ENCODE results near the gene CTSS. TPM values are rescaled to one million over a fixed set of nuclear protein-coding genes. Genes with fewer than 3 reads are reported as not detected.

The CTSS gene
- polyA plus RNA-seq, 1 donor from 2014 or later, result 3.2 TPM

- Histone ChIP-seq H3K27ac (ENCODE audit: low read length) (no peak overlapping the region), H3K9me2 (ENCODE audit: insufficient read depth, low read length) (no peaks in the 10 kb centered on the region), H3K4me3 (ENCODE audit: low read length) (no peak overlapping the region), H3K9me3 (ENCODE audit: low read length) (no peaks in the 10 kb centered on the region), H3K36me3 (ENCODE audit: insufficient read depth, low read length) (no peaks in the 10 kb centered on the region), H2AFZ (ENCODE audit: low read depth, low read length) (no peak overlapping the region), H3K4me2 (ENCODE audit: low read length) (no peak overlapping the region), H3K9ac (ENCODE audit: low read length) (no peak overlapping the region), H3F3A (ENCODE audit: insufficient read depth, low read length, poor library complexity, severe bottlenecking) (no peaks in the 10 kb centered on the region), H4K20me1 (ENCODE audit: insufficient read depth) (no peaks in the 10 kb centered on the region), H3K27me3 (ENCODE audit: insufficient read depth, low read depth, low read length) (no peaks in the 10 kb centered on the region), H3K79me2 (replicated peaks; ENCODE audit: insufficient read depth, low read length) (no peaks in the 10 kb centered on the region)
- TF ChIP-seq EP300 (conservative IDR thresholded peaks at IDR 0.05; ENCODE audit: poor library complexity, severe bottlenecking), result no peak
- TF ChIP-seq TAF1 (IDR thresholded peaks at IDR 0.05; ENCODE audit: low read depth), result no peak
- no peak for TF ChIP-seq CTCF (IDR thresholded peaks at IDR 0.05; ENCODE audit: poor library complexity, severe bottlenecking)
- no peak for TF ChIP-seq SMC3 (conservative IDR thresholded peaks at IDR 0.05; ENCODE audit: poor library complexity)
- TF ChIP-seq, protein P1, sequence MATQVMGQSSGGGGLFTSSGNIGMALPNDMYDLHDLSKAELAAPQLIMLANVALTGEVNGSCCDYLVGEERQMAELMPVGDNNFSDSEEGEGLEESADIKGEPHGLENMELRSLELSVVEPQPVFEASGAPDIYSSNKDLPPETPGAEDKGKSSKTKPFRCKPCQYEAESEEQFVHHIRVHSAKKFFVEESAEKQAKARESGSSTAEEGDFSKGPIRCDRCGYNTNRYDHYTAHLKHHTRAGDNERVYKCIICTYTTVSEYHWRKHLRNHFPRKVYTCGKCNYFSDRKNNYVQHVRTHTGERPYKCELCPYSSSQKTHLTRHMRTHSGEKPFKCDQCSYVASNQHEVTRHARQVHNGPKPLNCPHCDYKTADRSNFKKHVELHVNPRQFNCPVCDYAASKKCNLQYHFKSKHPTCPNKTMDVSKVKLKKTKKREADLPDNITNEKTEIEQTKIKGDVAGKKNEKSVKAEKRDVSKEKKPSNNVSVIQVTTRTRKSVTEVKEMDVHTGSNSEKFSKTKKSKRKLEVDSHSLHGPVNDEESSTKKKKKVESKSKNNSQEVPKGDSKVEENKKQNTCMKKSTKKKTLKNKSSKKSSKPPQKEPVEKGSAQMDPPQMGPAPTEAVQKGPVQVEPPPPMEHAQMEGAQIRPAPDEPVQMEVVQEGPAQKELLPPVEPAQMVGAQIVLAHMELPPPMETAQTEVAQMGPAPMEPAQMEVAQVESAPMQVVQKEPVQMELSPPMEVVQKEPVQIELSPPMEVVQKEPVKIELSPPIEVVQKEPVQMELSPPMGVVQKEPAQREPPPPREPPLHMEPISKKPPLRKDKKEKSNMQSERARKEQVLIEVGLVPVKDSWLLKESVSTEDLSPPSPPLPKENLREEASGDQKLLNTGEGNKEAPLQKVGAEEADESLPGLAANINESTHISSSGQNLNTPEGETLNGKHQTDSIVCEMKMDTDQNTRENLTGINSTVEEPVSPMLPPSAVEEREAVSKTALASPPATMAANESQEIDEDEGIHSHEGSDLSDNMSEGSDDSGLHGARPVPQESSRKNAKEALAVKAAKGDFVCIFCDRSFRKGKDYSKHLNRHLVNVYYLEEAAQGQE (IDR thresholded peaks at IDR 0.05; ENCODE audit: borderline replicate concordance), result no peak
- no peak for TF ChIP-seq EZH2 (IDR thresholded peaks at IDR 0.05; ENCODE audit: borderline replicate concordance, insufficient read depth, low read length, poor library complexity, severe bottlenecking)
- TF ChIP-seq MXI1 (conservative IDR thresholded peaks at IDR 0.05; ENCODE audit: poor library complexity, severe bottlenecking), result no peak
- no peak for TF ChIP-seq RAD21 (conservative IDR thresholded peaks at IDR 0.05)
- TF ChIP-seq POLR2AphosphoS5 (IDR thresholded peaks at IDR 0.05), result no peak
Observed at GRCh38 chr1:150724336-150724735, 41.2 kb downstream of the CTSS start.

DNA sequence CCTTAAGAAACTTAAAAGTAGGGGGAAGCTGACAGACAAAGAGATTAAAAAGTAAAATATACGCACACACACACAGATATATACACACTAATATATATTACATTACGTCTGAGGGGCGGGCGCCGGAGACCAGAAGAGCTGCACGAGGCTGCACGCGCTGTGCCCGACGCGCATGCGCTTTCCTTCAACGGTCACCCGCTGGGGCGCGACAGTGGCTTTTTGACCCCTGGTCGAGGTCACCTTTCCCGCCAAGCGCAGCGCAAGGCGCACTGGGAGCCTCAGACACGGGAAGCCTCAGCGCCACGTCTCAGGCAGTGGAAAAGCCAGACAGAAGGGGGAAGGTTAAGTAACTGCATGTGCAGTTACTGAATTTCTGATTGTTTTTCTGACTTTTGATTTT, 44.9 kb downstream of the CTSS start, which contains the start of gene HORMAD1:
HORMAD1 (minus strand) TSS at position 193 of the 400 bp plus-strand sequence. CDS start 1,390 bp downstream, outside the sequence.
- Histone ChIP-seq H3K36me3 (ENCODE audit: insufficient read depth, low read length) (no peaks in the 10 kb centered on the region), H4K20me1 (ENCODE audit: insufficient read depth) (no peaks in the 10 kb centered on the region), H3K4me3 (ENCODE audit: low read length) (no peak within 1 kb of the TSS), H3K9me2 (ENCODE audit: insufficient read depth, low read length) (no peaks in the 10 kb centered on the region), H3K9ac (ENCODE audit: low read length) (no peak within 1 kb of the TSS), H3F3A (ENCODE audit: insufficient read depth, low read length, poor library complexity, severe bottlenecking) (no peaks in the 10 kb centered on the region), H3K79me2 (replicated peaks; ENCODE audit: insufficient read depth, low read length) (no peaks in the 10 kb centered on the region), H3K27me3 (ENCODE audit: insufficient read depth, low read depth, low read length) (no peaks in the 10 kb centered on the region), H3K4me2 (ENCODE audit: low read length) (no peak within 1 kb of the TSS), H2AFZ (ENCODE audit: low read depth, low read length) (no peak within 1 kb of the TSS), H3K9me3 (ENCODE audit: low read length) (no peaks in the 10 kb centered on the region), H3K27ac (ENCODE audit: low read length) (no peak within 1 kb of the TSS)
- no peak for TF ChIP-seq EZH2 (IDR thresholded peaks at IDR 0.05; ENCODE audit: borderline replicate concordance, insufficient read depth, low read length, poor library complexity, severe bottlenecking)
- TF ChIP-seq RAD21 (conservative IDR thresholded peaks at IDR 0.05), result no peak
- no peak for TF ChIP-seq MXI1 (conservative IDR thresholded peaks at IDR 0.05; ENCODE audit: poor library complexity, severe bottlenecking)
- TF ChIP-seq EP300 (conservative IDR thresholded peaks at IDR 0.05; ENCODE audit: poor library complexity, severe bottlenecking), result no peak
- TF ChIP-seq CTCF (IDR thresholded peaks at IDR 0.05; ENCODE audit: poor library complexity, severe bottlenecking), result no peak
- TF ChIP-seq SMC3 (conservative IDR thresholded peaks at IDR 0.05; ENCODE audit: poor library complexity), result no peak
- TF ChIP-seq, protein P1 (IDR thresholded peaks at IDR 0.05; ENCODE audit: borderline replicate concordance), result no peak
- TF ChIP-seq TAF1 (IDR thresholded peaks at IDR 0.05; ENCODE audit: low read depth), result no peak
- TF ChIP-seq POLR2AphosphoS5 (IDR thresholded peaks at IDR 0.05), result no peak

Data from neural cell (in vitro differentiated cells).